ENCODE results near the gene EXPH5.

EXPH5 gene

GRCh38 chr11:108467091-108467823 is 126.3 kb downstream of the EXPH5 start, which contains the start of gene C11orf65:
Gene C11orf65 (minus strand): TSS chr11:108467529. CDS start chr11:108461559, 5,970 bp downstream.
- DNase-seq: peak; percentile 95
- Histone ChIP-seq H3K36me3 (replicated peaks; ENCODE audit: insufficient read depth, low read length) (no peaks in the 10 kb centered on the region), H3K27me3 (replicated peaks; ENCODE audit: insufficient read depth, low read length) (no peaks in the 10 kb centered on the region), H3K4me3 (ENCODE audit: low read length) (peak within 1 kb of the TSS; percentile 83), H3K4me2 (ENCODE audit: low read depth, low read length) (peak within 1 kb of the TSS; percentile 56), H3K9me2 (replicated peaks; ENCODE audit: insufficient read depth, low read length) (no peaks in the 10 kb centered on the region), H3F3A (ENCODE audit: insufficient read depth, low read length) (peaks cover 12% of the 10 kb centered on the region), H3K4me1 (ENCODE audit: low read length) (peaks cover 10% of the 10 kb centered on the region), H3K79me2 (ENCODE audit: low read length) (no peaks in the 10 kb centered on the region), H3K27ac (ENCODE audit: low read length) (peak within 1 kb of the TSS; percentile 95), H2AFZ (ENCODE audit: low read length) (peak within 1 kb of the TSS; percentile 83), H3K9me3 (replicated peaks; ENCODE audit: insufficient read depth, low read length) (no peaks in the 10 kb centered on the region), H4K20me1 (ENCODE audit: insufficient read depth, low read length) (no peaks in the 10 kb centered on the region), H3K9ac (ENCODE audit: low read length) (peak within 1 kb of the TSS; percentile 85)
- TF ChIP-seq CTCF (IDR thresholded peaks at IDR 0.05; ENCODE audit: low read length): no peak
- TF ChIP-seq EZH2 (optimal IDR thresholded peaks at IDR 0.05; ENCODE audit: low read depth, low read length): no peak
- no peak for TF ChIP-seq EZH2phosphoT487 (IDR thresholded peaks at IDR 0.05; ENCODE audit: low read length)

- H3K36me3 ChIP-seq (replicated peaks; ENCODE audit: insufficient read depth, low read length): no peaks in the 10 kb centered on the region
- peak overlapping the region; percentile 95 for H3K27ac ChIP-seq (ENCODE audit: low read length)
- no peak for TF ChIP-seq CTCF (IDR thresholded peaks at IDR 0.05; ENCODE audit: low read length)
- TF ChIP-seq EZH2 (optimal IDR thresholded peaks at IDR 0.05; ENCODE audit: low read depth, low read length): no peak
- no peak for TF ChIP-seq EZH2phosphoT487 (IDR thresholded peaks at IDR 0.05; ENCODE audit: low read length)
- peak overlapping the region; percentile 81 for H2AFZ ChIP-seq (ENCODE audit: low read length)
- no peaks in the 10 kb centered on the region for H4K20me1 ChIP-seq (ENCODE audit: insufficient read depth, low read length)
- no peaks in the 10 kb centered on the region for H3K9me2 ChIP-seq (replicated peaks; ENCODE audit: insufficient read depth, low read length)
- H3K27me3 ChIP-seq (replicated peaks; ENCODE audit: insufficient read depth, low read length): no peaks in the 10 kb centered on the region
- peak overlapping the region; percentile 83 for H3K4me3 ChIP-seq (ENCODE audit: low read length)
- no peaks in the 10 kb centered on the region for H3K9me3 ChIP-seq (replicated peaks; ENCODE audit: insufficient read depth, low read length)
- H3K9ac ChIP-seq (ENCODE audit: low read length): peak overlapping the region; percentile 85
- no peaks in the 10 kb centered on the region for H3K79me2 ChIP-seq (ENCODE audit: low read length)
- H3K4me2 ChIP-seq (ENCODE audit: low read depth, low read length): peak overlapping the region; percentile 56
- no peak for DNase-seq
- H3F3A ChIP-seq (ENCODE audit: insufficient read depth, low read length): peaks cover 12% of the 10 kb centered on the region
- H3K4me1 ChIP-seq (ENCODE audit: low read length): peaks cover 10% of the 10 kb centered on the region
Measured at GRCh38 chr11:108466405-108466804, 127.2 kb downstream of the EXPH5 start.
